GM12874 (cell line): ENCODE results near the gene SLC8B1.

Experiments used
- CTCF ChIP-seq: IDR thresholded peaks from 2 replicates; pipeline ENCODE4 v1.5.1; 2011; ENCODE audit warnings: low read depth, mild to moderate bottlenecking, control low read depth, low read length, moderate library complexity; ENCODE audit not compliant: insufficient read depth

SLC8B1 gene

GRCh38 chr12:113278633-113279032, 56.3 kb downstream of the SLC8B1 start:
- no peak for TF ChIP-seq CTCF

DNA sequence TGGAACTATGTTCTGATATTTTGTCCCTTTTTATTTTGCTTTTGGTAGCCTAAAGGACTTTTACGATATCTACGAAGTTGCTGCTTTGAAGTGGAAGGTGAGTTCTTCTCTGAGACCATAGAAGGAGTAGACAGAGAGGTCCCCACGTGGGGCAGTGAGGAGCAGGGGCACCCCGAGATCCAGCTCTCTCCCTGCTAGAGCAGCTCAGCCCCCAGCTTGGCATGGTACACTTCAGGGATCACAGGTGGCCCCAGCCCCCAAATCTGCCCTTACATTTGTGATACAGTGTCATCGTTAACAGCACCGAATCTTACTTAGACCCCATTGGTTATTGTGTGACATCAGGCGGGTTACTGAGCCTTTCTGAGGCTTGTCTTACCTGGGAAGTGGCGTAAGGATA, 56.8 kb downstream of the SLC8B1 start:
- TF ChIP-seq CTCF, result no peak

GRCh38 chr12:113277511-113277910, 57.4 kb downstream of the SLC8B1 start:
- TF ChIP-seq CTCF, result no peak

DNA sequence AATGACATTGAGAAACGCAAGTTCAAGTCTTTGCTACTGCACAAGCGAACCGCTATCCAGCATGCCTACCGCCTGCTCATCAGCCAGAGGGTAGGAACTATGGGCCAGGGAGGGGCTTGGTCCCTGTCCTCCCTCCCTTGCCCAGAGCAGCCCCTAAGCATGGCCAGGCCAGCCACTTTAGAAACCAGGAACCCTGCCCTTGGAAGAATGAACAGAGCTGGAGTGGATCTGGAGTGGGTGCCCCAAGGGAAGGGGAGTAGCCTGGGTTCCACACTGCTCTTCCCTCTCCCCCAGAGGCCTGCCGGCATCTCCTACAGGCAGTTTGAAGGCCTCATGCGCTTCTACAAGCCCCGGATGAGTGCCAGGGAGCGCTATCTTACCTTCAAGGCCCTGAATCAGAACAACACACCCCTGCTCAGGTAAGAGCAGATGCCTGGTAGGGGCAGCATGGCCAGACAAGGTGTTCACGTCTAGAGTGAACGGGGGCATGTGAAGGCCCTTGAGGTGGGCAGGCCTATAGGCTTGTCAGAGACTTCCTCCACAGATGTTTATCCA, 57.9 kb downstream of the SLC8B1 start:
- TF ChIP-seq CTCF, result no peak

- no peak for TF ChIP-seq CTCF
Measured at GRCh38 chr12:113276306-113276705, 58.6 kb downstream of the SLC8B1 start.

DNA sequence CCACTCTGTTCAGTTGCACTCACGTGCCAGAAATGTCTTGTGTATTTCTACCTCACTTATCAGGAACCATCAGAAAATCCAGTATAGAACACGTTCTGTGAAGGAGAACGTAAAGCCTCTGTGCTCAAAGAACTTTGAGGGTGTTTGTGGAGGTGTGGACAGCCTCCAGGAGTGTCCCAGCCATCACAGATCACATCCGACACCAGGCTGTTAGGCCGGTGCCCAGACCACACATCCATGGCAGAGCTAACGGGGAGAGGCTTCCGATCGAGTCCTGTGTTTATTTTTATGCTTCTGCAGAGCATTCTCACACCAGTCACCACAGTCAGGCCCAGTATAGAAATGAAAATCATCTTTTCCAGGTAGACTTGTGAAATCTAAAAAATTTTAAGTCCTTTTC, 60.1 kb downstream of the SLC8B1 start:
- TF ChIP-seq CTCF, result no peak

DNA sequence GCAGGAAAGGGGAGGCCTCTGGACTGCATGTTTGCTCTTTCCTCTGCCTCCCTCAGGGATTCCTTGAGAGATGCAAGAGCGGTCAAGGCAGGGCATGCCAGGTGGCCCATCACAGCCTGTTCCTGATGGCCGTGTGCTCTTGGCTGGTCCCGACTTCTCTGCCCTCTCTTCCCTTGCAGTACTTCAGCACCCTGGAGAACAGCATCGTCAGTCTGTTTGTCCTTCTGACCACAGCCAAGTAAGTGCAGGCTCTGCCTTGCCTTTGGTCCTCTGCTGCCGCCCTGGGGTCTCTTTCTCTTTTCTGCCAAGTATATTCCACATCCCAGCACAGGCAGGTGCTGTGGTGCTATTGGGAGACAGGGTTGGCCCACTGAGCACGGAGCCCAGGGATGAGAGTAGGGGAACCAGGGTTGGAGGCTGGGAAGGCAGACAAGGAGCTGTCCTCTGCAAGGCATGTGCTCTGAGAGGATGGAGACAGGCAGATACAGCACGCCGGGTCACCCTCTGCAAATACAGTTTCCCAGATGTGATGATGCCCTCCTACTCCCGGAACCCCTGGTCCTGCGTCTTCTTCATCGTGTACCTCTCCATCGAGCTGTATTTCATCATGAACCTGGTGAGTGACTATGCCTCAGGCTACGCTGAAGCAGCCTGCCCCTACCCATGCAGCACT, 61.7 kb downstream of the SLC8B1 start:
- TF ChIP-seq CTCF, result no peak
